ENCODE results near the gene RGS14. TPM values are rescaled to one million over a fixed set of nuclear protein-coding genes. Genes with fewer than 3 reads are reported as not detected.

Gene RGS14
- total and polyA plus RNA-seq, 8 donors: 4.2 to 100 (median 19.0) TPM; not detected in 1

DNA sequence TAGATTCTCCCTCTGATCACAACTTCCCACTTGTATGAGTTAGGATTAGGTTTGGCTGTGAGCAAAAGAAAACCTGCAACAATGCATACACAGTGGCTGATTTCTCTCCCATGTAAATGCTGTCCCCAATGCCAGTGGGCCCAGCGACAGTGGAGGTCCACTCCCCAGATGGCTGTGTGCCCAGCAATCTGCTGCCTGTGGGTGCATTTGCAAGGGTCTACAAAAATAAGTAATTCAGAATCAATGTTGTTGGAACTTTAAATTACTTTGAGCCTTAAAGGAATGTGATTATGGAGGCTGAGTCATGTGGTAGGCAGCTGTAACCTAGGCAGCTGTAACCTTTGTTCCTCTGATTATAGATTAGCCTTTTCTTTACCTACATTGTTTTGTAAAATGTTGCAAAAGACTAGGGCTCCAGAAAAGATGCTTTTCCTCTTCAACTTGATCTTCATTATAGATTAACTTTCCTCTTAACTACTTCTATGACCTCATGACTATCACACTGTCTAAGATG, 31.8 kb upstream of the RGS14 start:
- Histone ChIP-seq H3K9me3 (no peaks in the 10 kb centered on the region), H3K27ac (peak overlapping the region in 1 of 5 donors; percentile 43), H3K27me3 (no peaks in the 10 kb centered on the region), H3K36me3 (peaks cover 8 to 39% (median 33%) of the 10 kb centered on the region in 4 donors), H3K4me3 (no peak overlapping the region), H3K4me1 (peaks cover 0 to 12% (median 6%) of the 10 kb centered on the region in 4 donors)
- peak in 1 of 2 donors; percentile 37 for DNase-seq
- intact Hi-C loops (cut with DNase I; ENCODE audit: low total_unique reads): loop anchor here (10.0 kb wide), 1 partner anchor 49 kb away; no protein-coding TSS in a partner anchor
- 29 to 75% (median 50%) methylated on average over 1 of the region's 1 CpG for WGBS, 5 donors
- TF ChIP-seq EP300 (IDR thresholded peaks at IDR 0.05) (no peak), POLR2AphosphoS5 (IDR thresholded peaks at IDR 0.05) (no peak), POLR2A (IDR thresholded peaks at IDR 0.05) (no peak)
- TF ChIP-seq, protein P1, sequence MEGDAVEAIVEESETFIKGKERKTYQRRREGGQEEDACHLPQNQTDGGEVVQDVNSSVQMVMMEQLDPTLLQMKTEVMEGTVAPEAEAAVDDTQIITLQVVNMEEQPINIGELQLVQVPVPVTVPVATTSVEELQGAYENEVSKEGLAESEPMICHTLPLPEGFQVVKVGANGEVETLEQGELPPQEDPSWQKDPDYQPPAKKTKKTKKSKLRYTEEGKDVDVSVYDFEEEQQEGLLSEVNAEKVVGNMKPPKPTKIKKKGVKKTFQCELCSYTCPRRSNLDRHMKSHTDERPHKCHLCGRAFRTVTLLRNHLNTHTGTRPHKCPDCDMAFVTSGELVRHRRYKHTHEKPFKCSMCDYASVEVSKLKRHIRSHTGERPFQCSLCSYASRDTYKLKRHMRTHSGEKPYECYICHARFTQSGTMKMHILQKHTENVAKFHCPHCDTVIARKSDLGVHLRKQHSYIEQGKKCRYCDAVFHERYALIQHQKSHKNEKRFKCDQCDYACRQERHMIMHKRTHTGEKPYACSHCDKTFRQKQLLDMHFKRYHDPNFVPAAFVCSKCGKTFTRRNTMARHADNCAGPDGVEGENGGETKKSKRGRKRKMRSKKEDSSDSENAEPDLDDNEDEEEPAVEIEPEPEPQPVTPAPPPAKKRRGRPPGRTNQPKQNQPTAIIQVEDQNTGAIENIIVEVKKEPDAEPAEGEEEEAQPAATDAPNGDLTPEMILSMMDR (IDR thresholded peaks at IDR 0.05): no peak

DNA sequence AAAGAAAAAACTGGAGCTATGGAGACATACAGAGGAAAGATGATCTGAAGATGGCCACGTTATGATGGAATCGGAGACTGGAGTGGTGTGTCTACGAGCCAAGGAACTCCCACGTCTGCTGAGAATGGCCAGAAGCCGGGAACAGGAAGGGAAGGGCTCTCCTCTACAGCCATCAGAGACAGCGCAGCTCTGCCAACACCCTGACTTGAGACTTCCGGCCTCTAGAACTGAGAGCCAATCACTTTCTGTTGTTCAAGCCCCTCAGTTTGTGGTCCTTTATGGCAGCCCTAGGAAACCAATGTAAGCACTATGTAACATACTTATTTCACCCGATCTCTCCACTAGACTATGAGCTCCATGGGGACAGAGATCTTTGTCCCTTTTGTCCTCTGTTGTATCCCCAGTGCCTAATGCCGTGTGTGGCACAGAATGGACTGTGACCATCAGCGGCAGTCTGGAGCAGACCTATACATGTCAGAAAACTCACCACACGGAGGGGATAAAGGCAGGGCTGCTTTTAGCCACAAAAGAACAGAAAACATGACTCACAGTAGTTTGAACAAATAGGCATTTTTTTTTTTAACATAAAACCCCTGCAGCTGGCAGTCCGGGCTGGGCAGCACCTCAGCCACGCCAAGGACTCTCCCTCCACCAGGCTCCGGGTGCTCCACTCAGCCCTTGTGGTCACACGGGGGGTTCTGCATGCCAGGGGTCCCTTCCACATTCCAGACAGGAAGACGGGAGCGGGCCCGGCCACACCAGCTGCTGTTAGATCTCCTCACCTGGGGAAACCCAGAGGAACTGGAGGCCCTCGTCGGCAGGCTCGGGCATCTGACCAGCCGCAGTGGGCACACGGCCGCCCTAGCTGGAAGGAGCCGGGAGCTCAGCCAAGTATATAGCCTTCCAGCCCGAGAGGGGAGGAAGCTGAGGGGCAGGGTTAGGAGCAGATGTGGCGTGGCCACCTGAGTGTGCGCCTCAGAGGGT, 29.9 kb upstream of the RGS14 start:
- no peaks in the 10 kb centered on the region for H3K9me3 ChIP-seq
- TF ChIP-seq, protein P1 (IDR thresholded peaks at IDR 0.05): no peak
- TF ChIP-seq EP300 (IDR thresholded peaks at IDR 0.05) (no peak), POLR2A (IDR thresholded peaks at IDR 0.05) (no peak), POLR2AphosphoS5 (IDR thresholded peaks at IDR 0.05) (no peak)
- peak in 1 of 2 donors; percentile 66 for DNase-seq
- no peak overlapping the region for H3K4me3 ChIP-seq
- intact Hi-C loops (cut with DNase I; ENCODE audit: low total_unique reads): loop anchor here (10.0 kb wide), 1 partner anchor 47 kb away; no protein-coding TSS in a partner anchor
- H3K27me3 ChIP-seq: no peaks in the 10 kb centered on the region
- 68 to 82% (median 78%) methylated on average over 23 to 28 of the region's 28 CpGs for WGBS, 5 donors
- H3K4me1 ChIP-seq: peaks cover 0 to 12% (median 6%) of the 10 kb centered on the region in 4 donors
- peaks cover 11 to 58% (median 50%) of the 10 kb centered on the region in 4 donors for H3K36me3 ChIP-seq
- peak overlapping the region in 2 of 5 donors; percentile 34 to 45 for H3K27ac ChIP-seq

DNA sequence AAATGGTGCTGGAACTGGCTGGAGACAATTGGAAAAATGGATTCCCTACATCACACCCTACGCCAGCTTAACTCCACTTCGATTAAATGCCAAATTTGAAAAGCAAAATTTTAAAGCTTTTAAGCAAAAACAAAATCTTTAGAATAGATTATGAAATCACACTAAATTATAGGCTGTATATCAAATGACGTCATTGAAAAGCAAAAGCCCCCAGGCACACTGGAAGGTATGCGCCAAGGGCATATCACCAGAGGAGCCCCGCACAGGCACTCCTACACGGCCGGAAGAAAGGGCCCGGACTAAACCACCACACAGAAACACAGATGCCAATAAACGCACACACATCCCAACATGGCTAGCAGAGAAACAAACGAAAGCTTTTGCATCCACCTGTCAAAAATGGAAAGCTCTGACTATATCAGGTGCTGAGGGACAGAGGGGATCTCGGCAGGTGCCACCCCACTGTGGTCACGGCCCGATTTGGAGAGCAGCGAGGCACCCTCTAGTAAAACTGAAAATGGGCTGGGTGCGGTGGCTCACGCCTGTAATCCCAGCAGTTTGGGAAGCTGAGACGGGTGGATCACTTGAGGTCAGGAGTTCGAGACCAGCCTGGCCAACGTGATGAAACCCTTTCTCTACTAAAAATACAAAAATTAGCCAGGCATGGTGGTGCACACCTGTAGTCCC, 29.0 kb upstream of the RGS14 start:
- Histone ChIP-seq H3K27ac (peak overlapping the region in 1 of 5 donors; percentile 45), H3K4me1 (peaks cover 0 to 12% (median 6%) of the 10 kb centered on the region in 4 donors), H3K4me3 (no peak overlapping the region), H3K9me3 (no peaks in the 10 kb centered on the region), H3K27me3 (no peaks in the 10 kb centered on the region), H3K36me3 (peaks cover 20 to 65% (median 59%) of the 10 kb centered on the region in 4 donors)
- no peak for TF ChIP-seq POLR2AphosphoS5 (IDR thresholded peaks at IDR 0.05)
- no peak for TF ChIP-seq EP300 (IDR thresholded peaks at IDR 0.05)
- no peak for TF ChIP-seq POLR2A (IDR thresholded peaks at IDR 0.05)
- TF ChIP-seq, protein P1 (IDR thresholded peaks at IDR 0.05): no peak
- no peak for DNase-seq
- intact Hi-C loops (cut with DNase I; ENCODE audit: low total_unique reads): loop anchor here (10.0 kb wide), 1 partner anchor 46 kb away; no protein-coding TSS in a partner anchor
- WGBS, 5 donors: 86 to 94% (median 90%) methylated on average over 19 of the region's 19 CpGs

DNA sequence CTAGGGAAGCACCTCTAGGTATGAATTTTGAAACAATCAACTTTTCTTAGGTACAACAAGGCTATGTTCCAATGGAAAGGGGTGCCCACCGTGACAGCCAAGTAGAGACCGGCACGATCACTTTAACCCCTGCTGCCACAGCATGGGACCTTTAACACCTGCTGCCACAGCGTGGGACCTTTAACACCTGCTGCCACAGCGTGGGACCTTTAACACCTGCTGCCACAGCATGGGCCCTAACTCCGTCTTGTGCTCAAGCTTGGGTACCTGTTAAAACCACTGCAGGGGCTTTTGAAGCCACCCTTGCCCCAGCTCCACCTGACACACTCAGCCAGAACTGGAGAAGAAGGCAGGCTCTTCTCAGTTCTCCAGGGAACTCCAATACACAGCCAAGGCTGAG, 27.8 kb upstream of the RGS14 start:
- intact Hi-C loops (cut with DNase I; ENCODE audit: low total_unique reads): loop anchor here (10.0 kb wide), 1 partner anchor 45 kb away; no protein-coding TSS in a partner anchor
- Histone ChIP-seq H3K27me3 (no peaks in the 10 kb centered on the region), H3K4me1 (peaks cover 0 to 12% (median 6%) of the 10 kb centered on the region in 4 donors), H3K9me3 (no peaks in the 10 kb centered on the region), H3K4me3 (no peak overlapping the region), H3K36me3 (peaks cover 32 to 70% (median 66%) of the 10 kb centered on the region in 4 donors), H3K27ac (no peak overlapping the region)
- 79 to 90% (median 88%) methylated on average over 5 to 6 of the region's 6 CpGs for WGBS, 5 donors
- TF ChIP-seq EP300 (IDR thresholded peaks at IDR 0.05): no peak
- TF ChIP-seq POLR2A (IDR thresholded peaks at IDR 0.05): no peak
- no peak for TF ChIP-seq POLR2AphosphoS5 (IDR thresholded peaks at IDR 0.05)
- TF ChIP-seq, protein P1 (IDR thresholded peaks at IDR 0.05): no peak
- no peak for DNase-seq
